ENCODE results near the gene PEX3. TPM values are rescaled to one million over a fixed set of nuclear protein-coding genes. Genes with fewer than 3 reads are reported as not detected.
A peak's percentile ranks its signal among the peaks of the same experiment; 100 is the strongest.

PEX3 gene
- total and polyA plus RNA-seq, 10 of the 15 experiments (the other 5 are each of a cell fraction or from before 2014, with no cell fraction given), result 18.6 to 70.7 (median 38.6) TPM

GRCh38 chr6:143510991-143511891 is 60.6 kb downstream of the PEX3 start, which contains the start of gene FUCA2:
Gene FUCA2 (minus strand): TSS chr6:143511720. CDS start chr6:143511634, 86 bp downstream.
- H3K27me3 ChIP-seq (replicated peaks in 1 of 2; ENCODE audit: control insufficient read depth in 2 of 2, insufficient read depth in 2 of 2, low read length in 1 of 2), result no peaks in the 10 kb centered on the region
- peaks cover 0 to 7% of the 10 kb centered on the region in 2 experiments; a peak in 2 of 4 replicates for H3K36me3 ChIP-seq (ENCODE audit: control insufficient read depth in 2 of 2, insufficient read depth in 2 of 2, low read length in 1 of 2)
- BruUV-seq (replicated peaks), result TSS peak; percentile 69
- 2% methylated on average over 56 of the region's 63 CpGs for WGBS (ENCODE audit: insufficient coverage, insufficient replicate concordance, low lambda C conversion rate, missing lambda C conversion rate)
- ATAC-seq, result peak; percentile 80
- peaks cover 26% of the 10 kb centered on the region for H3K4me1 ChIP-seq (ENCODE audit: control insufficient read depth, insufficient read depth, low read length)
- ChIA-PET CTCF (interaction anchor here (0.6 to 5.3 kb wide), 15 partner anchors 9 to 429 kb away, joined by 3 to 44 read pairs (median 9); partner anchors contain the start of genes ADAT2 and PEX3), RAD21 (ENCODE audit: unreplicated experiment) (interaction anchor here (0.5 to 1.8 kb wide), 6 partner anchors 55 to 578 kb away, joined by 3 to 8 read pairs (median 3); no protein-coding TSS in a partner anchor), POLR2A (no interaction called here), SMC1A (ENCODE audit: uncharacterized antibody, unreplicated experiment) (interaction anchor here (0.8 to 4.3 kb wide), 7 partner anchors 12 to 560 kb away, joined by 3 to 35 read pairs (median 3); partner anchors contain the start of genes ADAT2 and PEX3)
- in situ Hi-C loops (cut with MboI), result no loop called here
- intact Hi-C loops (cut with micrococcal nuclease; ENCODE audit: unreplicated experiment), result loop anchor here (2.0 to 5.0 kb wide), 2 partner anchors 64 to 331 kb away; partner anchors contain the start of gene LTV1
- no peaks in the 10 kb centered on the region for H3K9me3 ChIP-seq (replicated peaks; ENCODE audit: control insufficient read depth, insufficient read depth, low read length)
- peak; percentile 41 for FAIRE-seq
- H2AFZ ChIP-seq (ENCODE audit: control insufficient read depth, low read depth, low read length), result peak within 1 kb of the TSS; percentile 80
- H3K9ac ChIP-seq (ENCODE audit: control insufficient read depth, insufficient read depth, low read length), result peak within 1 kb of the TSS; percentile 80
- H3K4me2 ChIP-seq (ENCODE audit: control insufficient read depth, insufficient read depth), result peak within 1 kb of the TSS; percentile 91
- H3K79me2 ChIP-seq (ENCODE audit: control insufficient read depth, insufficient read depth, low read length), result peaks cover 18% of the 10 kb centered on the region
- DNase-seq (ENCODE audit: low read depth, low spot score), result peak; percentile 51
- H3K4me3 ChIP-seq, result peak within 1 kb of the TSS; percentile 70
- H4K20me1 ChIP-seq (ENCODE audit: control insufficient read depth, insufficient read depth), result no peaks in the 10 kb centered on the region
- H3K27ac ChIP-seq (ENCODE audit: control insufficient read depth, insufficient read depth), result peak within 1 kb of the TSS; percentile 83
- peak; percentile 81 for TF ChIP-seq LARP7 (IDR thresholded peaks at IDR 0.05)
- TF ChIP-seq DPF2 (IDR thresholded peaks at IDR 0.05), result peak; percentile 87; the same call in 1 of the 2 replicates
- TF ChIP-seq ZNF384 (IDR thresholded peaks at IDR 0.05; ENCODE audit: borderline replicate concordance, low read depth, low read length), result no peak
- TF ChIP-seq IKZF1 (conservative IDR thresholded peaks at IDR 0.05), result peak; percentile 81
- TF ChIP-seq IKZF2 (IDR thresholded peaks at IDR 0.05), result peak; percentile 37 to 56; a peak in 1 of 4 replicates
- 0 out of 2 replicates have a peak, but pooled peaks have one; percentile 5 for TF ChIP-seq BCL11A (IDR thresholded peaks at IDR 0.05; ENCODE audit: low read depth, low read length)
- TF ChIP-seq MTA2 (IDR thresholded peaks at IDR 0.05; ENCODE audit: low read depth), result 0 out of 2 replicates have a peak, but pooled peaks have one; percentile 7
- TF ChIP-seq, protein P1, sequence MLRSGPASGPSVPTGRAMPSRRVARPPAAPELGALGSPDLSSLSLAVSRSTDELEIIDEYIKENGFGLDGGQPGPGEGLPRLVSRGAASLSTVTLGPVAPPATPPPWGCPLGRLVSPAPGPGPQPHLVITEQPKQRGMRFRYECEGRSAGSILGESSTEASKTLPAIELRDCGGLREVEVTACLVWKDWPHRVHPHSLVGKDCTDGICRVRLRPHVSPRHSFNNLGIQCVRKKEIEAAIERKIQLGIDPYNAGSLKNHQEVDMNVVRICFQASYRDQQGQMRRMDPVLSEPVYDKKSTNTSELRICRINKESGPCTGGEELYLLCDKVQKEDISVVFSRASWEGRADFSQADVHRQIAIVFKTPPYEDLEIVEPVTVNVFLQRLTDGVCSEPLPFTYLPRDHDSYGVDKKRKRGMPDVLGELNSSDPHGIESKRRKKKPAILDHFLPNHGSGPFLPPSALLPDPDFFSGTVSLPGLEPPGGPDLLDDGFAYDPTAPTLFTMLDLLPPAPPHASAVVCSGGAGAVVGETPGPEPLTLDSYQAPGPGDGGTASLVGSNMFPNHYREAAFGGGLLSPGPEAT (IDR thresholded peaks at IDR 0.05; ENCODE audit: low read depth), result peak; percentile 54; the same call in 1 of the 2 replicates
- peak; percentile 79; the same call in 1 of the 2 replicates for TF ChIP-seq GATAD2B (conservative IDR thresholded peaks at IDR 0.05; ENCODE audit: low read depth)
- peak; percentile 9 for TF ChIP-seq CREB1 (IDR thresholded peaks at IDR 0.05; ENCODE audit: low read depth)
- TF ChIP-seq RCOR1 (conservative IDR thresholded peaks at IDR 0.05; ENCODE audit: low read depth, low read length), result 0 out of 2 replicates have a peak, but pooled peaks have one; percentile 52
- no peak for TF ChIP-seq CHD1 (IDR thresholded peaks at IDR 0.05; ENCODE audit: low read depth, low read length)
- TF ChIP-seq, protein P2, sequence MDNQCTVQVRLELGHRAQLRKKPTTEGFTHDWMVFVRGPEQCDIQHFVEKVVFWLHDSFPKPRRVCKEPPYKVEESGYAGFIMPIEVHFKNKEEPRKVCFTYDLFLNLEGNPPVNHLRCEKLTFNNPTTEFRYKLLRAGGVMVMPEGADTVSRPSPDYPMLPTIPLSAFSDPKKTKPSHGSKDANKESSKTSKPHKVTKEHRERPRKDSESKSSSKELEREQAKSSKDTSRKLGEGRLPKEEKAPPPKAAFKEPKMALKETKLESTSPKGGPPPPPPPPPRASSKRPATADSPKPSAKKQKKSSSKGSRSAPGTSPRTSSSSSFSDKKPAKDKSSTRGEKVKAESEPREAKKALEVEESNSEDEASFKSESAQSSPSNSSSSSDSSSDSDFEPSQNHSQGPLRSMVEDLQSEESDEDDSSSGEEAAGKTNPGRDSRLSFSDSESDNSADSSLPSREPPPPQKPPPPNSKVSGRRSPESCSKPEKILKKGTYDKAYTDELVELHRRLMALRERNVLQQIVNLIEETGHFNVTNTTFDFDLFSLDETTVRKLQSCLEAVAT (IDR thresholded peaks at IDR 0.05), result 0 out of 2 replicates have a peak, but pooled peaks have one; percentile 35
- TF ChIP-seq POLR2A (IDR thresholded peaks at IDR 0.05; ENCODE audit: low read depth, low read length), result peak; percentile 87
- peak; percentile 70; the same call in 1 of the 2 replicates for TF ChIP-seq GABPA (IDR thresholded peaks at IDR 0.05; ENCODE audit: low read depth)
- peak; percentile 48; the same call in 1 of the 2 replicates for TF ChIP-seq CREM (IDR thresholded peaks at IDR 0.05; ENCODE audit: low read depth)
- TF ChIP-seq ETV6 (conservative IDR thresholded peaks at IDR 0.05 in 1 of 2, IDR thresholded peaks at IDR 0.05 in 1 of 2; ENCODE audit: borderline replicate concordance in 1 of 2, low read depth in 1 of 2), result peak in 1 of 2 experiments; percentile 57; a peak in 1 of 4 replicates
- peak; percentile 79 for TF ChIP-seq MYC (IDR thresholded peaks at IDR 0.05; ENCODE audit: insufficient read depth, insufficient read length, insufficient replicate concordance, low read length, severe bottlenecking)
- peak; percentile 82 for TF ChIP-seq RUNX3 (IDR thresholded peaks at IDR 0.05; ENCODE audit: low read length)
- TF ChIP-seq EED (IDR thresholded peaks at IDR 0.05; ENCODE audit: low read depth), result peak; percentile 55; the same call in 1 of the 2 replicates
- TF ChIP-seq RAD51 (IDR thresholded peaks at IDR 0.05), result peak; percentile 78
